BE2C (cell line): Measurements from ENCODE around the gene KCNE4.

Experiments
- DNase-seq: peaks from one replicate; pipeline ENCODE4 v3.0.0-alpha.2; 2020
- H3K27me3 ChIP-seq: fragments of 250-450 bp; sonication (Bioruptor Pico); 2 replicates; pipeline ENCODE4 v1.5.1; 2020; ENCODE audit warnings: mild to moderate bottlenecking
- H3K36me3 ChIP-seq: fragments of 250-450 bp; sonication (Bioruptor Pico); 2 replicates; pipeline ENCODE4 v1.5.1; 2020; ENCODE audit warnings: mild to moderate bottlenecking
- H3K4me1 ChIP-seq: fragments of 250-450 bp; sonication (Bioruptor Pico); 2 replicates; pipeline ENCODE4 v1.5.1; 2020
- H3K4me3 ChIP-seq: 2 replicates; pipeline ENCODE4 v1.5.1; 2011; ENCODE audit warnings: low read depth, low read length
- H3K9me3 ChIP-seq: fragments of 250-450 bp; sonication (Bioruptor Pico); 2 replicates; pipeline ENCODE4 v1.5.1; 2020
- CTCF ChIP-seq: IDR thresholded peaks from 2 replicates; pipeline ENCODE4 v1.5.1; 2012; ENCODE audit warnings: mild to moderate bottlenecking, low read depth, low read length

Gene KCNE4

GRCh38 chr2:223026357-223027110 is 25.5 kb upstream of the KCNE4 start:
- H3K4me1 ChIP-seq = peaks cover 3% of the 10 kb centered on the region; the same call in 1 of the 2 replicates
- no peaks in the 10 kb centered on the region for H3K36me3 ChIP-seq
- TF ChIP-seq CTCF = no peak
- no peaks in the 10 kb centered on the region for H3K9me3 ChIP-seq
- no peaks in the 10 kb centered on the region for H3K27me3 ChIP-seq
- no peak overlapping the region for H3K4me3 ChIP-seq
- no peak for DNase-seq

GRCh38 chr2:223027442-223027841 is 24.5 kb upstream of the KCNE4 start:
- Histone ChIP-seq H3K4me3 (no peak overlapping the region), H3K36me3 (no peaks in the 10 kb centered on the region)
- DNase-seq = no peak

GRCh38 chr2:223029287-223029686 is 22.7 kb upstream of the KCNE4 start:
- Histone ChIP-seq H3K4me3 (no peak overlapping the region), H3K4me1 (no peaks in the 10 kb centered on the region; the same call in 1 of the 2 replicates), H3K27me3 (no peaks in the 10 kb centered on the region), H3K36me3 (no peaks in the 10 kb centered on the region), H3K9me3 (no peaks in the 10 kb centered on the region)
- no peak for TF ChIP-seq CTCF
- no peak for DNase-seq

More at GRCh38 chr2:223027442-223027841, 24.5 kb upstream of the KCNE4 start:
- Histone ChIP-seq H3K9me3 (no peaks in the 10 kb centered on the region), H3K27me3 (no peaks in the 10 kb centered on the region), H3K4me1 (no peaks in the 10 kb centered on the region; the same call in 1 of the 2 replicates)
- no peak for TF ChIP-seq CTCF

GRCh38 chr2:223032187-223033142 is 19.5 kb upstream of the KCNE4 start:
- H3K36me3 ChIP-seq = no peaks in the 10 kb centered on the region
- TF ChIP-seq CTCF = no peak
- no peaks in the 10 kb centered on the region for H3K4me1 ChIP-seq
- no peak for DNase-seq
- no peaks in the 10 kb centered on the region for H3K27me3 ChIP-seq
- H3K4me3 ChIP-seq = no peak overlapping the region
- H3K9me3 ChIP-seq = no peaks in the 10 kb centered on the region

- no peaks in the 10 kb centered on the region for H3K4me1 ChIP-seq
- no peaks in the 10 kb centered on the region for H3K27me3 ChIP-seq
- H3K36me3 ChIP-seq = no peaks in the 10 kb centered on the region
- H3K9me3 ChIP-seq = no peaks in the 10 kb centered on the region
- no peak overlapping the region for H3K4me3 ChIP-seq
- no peak for TF ChIP-seq CTCF
- DNase-seq = no peak
Measured at GRCh38 chr2:223034221-223034975, 17.6 kb upstream of the KCNE4 start.
